ENCODE data around the gene CLASP1.

Gene CLASP1

DNA sequence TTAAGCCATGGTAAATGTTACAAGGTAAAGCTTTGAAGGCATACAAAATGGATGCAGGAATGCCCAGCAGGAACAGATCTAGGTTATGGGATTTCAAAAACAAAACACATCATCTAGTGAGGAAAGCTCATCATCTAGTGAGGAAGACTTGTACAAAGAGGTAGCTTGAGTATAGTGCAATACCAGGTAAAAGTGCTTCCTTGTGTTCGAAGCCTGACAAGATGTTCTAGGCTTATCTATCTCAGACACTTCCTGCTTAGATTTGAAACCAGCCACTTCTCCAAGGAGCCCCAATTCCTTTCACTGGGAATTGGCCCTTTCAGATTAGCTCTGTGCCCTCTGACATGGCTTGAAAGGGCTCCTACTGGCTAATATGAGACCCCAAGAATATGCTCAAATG lies 73.0 kb downstream of the CLASP1 start:
- no peak for ATAC-seq
- no peak for TF ChIP-seq ZNF565 (CRISPR knock-in tag; conservative IDR thresholded peaks at IDR 0.05; ENCODE audit: low read depth)
- TF ChIP-seq PPARA (CRISPR knock-in tag; IDR thresholded peaks at IDR 0.05; ENCODE audit: borderline replicate concordance): no peak
- TF ChIP-seq, protein P1, sequence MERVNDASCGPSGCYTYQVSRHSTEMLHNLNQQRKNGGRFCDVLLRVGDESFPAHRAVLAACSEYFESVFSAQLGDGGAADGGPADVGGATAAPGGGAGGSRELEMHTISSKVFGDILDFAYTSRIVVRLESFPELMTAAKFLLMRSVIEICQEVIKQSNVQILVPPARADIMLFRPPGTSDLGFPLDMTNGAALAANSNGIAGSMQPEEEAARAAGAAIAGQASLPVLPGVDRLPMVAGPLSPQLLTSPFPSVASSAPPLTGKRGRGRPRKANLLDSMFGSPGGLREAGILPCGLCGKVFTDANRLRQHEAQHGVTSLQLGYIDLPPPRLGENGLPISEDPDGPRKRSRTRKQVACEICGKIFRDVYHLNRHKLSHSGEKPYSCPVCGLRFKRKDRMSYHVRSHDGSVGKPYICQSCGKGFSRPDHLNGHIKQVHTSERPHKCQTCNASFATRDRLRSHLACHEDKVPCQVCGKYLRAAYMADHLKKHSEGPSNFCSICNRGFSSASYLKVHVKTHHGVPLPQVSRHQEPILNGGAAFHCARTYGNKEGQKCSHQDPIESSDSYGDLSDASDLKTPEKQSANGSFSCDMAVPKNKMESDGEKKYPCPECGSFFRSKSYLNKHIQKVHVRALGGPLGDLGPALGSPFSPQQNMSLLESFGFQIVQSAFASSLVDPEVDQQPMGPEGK (CRISPR knock-in tag; IDR thresholded peaks at IDR 0.05; ENCODE audit: borderline replicate concordance): no peak
- no peak for TF ChIP-seq OSR1 (CRISPR knock-in tag; IDR thresholded peaks at IDR 0.05)
- TF ChIP-seq, protein P2, sequence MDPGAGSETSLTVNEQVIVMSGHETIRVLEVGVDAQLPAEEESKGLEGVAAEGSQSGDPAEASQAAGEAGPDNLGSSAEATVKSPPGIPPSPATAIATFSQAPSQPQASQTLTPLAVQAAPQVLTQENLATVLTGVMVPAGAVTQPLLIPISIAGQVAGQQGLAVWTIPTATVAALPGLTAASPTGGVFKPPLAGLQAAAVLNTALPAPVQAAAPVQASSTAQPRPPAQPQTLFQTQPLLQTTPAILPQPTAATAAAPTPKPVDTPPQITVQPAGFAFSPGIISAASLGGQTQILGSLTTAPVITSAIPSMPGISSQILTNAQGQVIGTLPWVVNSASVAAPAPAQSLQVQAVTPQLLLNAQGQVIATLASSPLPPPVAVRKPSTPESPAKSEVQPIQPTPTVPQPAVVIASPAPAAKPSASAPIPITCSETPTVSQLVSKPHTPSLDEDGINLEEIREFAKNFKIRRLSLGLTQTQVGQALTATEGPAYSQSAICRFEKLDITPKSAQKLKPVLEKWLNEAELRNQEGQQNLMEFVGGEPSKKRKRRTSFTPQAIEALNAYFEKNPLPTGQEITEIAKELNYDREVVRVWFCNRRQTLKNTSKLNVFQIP (CRISPR knock-in tag; IDR thresholded peaks at IDR 0.05; ENCODE audit: borderline replicate concordance, low read depth): no peak
- TF ChIP-seq SNAI2 (CRISPR knock-in tag; IDR thresholded peaks at IDR 0.05): no peak
- TF ChIP-seq RARB (CRISPR knock-in tag; IDR thresholded peaks at IDR 0.05): no peak
- TF ChIP-seq CSDC2 (CRISPR knock-in tag; IDR thresholded peaks at IDR 0.05): no peak
- TF ChIP-seq, protein P3, sequence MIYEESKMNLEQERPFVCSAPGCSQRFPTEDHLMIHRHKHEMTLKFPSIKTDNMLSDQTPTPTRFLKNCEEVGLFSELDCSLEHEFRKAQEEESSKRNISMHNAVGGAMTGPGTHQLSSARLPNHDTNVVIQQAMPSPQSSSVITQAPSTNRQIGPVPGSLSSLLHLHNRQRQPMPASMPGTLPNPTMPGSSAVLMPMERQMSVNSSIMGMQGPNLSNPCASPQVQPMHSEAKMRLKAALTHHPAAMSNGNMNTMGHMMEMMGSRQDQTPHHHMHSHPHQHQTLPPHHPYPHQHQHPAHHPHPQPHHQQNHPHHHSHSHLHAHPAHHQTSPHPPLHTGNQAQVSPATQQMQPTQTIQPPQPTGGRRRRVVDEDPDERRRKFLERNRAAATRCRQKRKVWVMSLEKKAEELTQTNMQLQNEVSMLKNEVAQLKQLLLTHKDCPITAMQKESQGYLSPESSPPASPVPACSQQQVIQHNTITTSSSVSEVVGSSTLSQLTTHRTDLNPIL (CRISPR knock-in tag; IDR thresholded peaks at IDR 0.05; ENCODE audit: low read depth): no peak
- TF ChIP-seq BACH2 (CRISPR knock-in tag; IDR thresholded peaks at IDR 0.05; ENCODE audit: borderline replicate concordance): no peak
- TF ChIP-seq ZC3H10 (CRISPR knock-in tag; IDR thresholded peaks at IDR 0.05): no peak
- no peak for TF ChIP-seq ISL1 (CRISPR knock-in tag; IDR thresholded peaks at IDR 0.05)
- no peak for TF ChIP-seq TCF4 (CRISPR knock-in tag; IDR thresholded peaks at IDR 0.05; ENCODE audit: borderline replicate concordance)
- no peak for TF ChIP-seq CSRNP3 (CRISPR knock-in tag; IDR thresholded peaks at IDR 0.05)
- no peak for TF ChIP-seq GLIS3 (CRISPR knock-in tag; IDR thresholded peaks at IDR 0.05)
- no peak for TF ChIP-seq ZFP30 (CRISPR knock-in tag; IDR thresholded peaks at IDR 0.05)
- TF ChIP-seq TOX (CRISPR knock-in tag; IDR thresholded peaks at IDR 0.05; ENCODE audit: borderline replicate concordance): no peak

- ATAC-seq: no peak
- TF ChIP-seq TOX (CRISPR knock-in tag; IDR thresholded peaks at IDR 0.05; ENCODE audit: borderline replicate concordance) (no peak), CSRNP3 (CRISPR knock-in tag; IDR thresholded peaks at IDR 0.05) (no peak), ISL1 (CRISPR knock-in tag; IDR thresholded peaks at IDR 0.05) (no peak), SNAI2 (CRISPR knock-in tag; IDR thresholded peaks at IDR 0.05) (no peak), ZC3H10 (CRISPR knock-in tag; IDR thresholded peaks at IDR 0.05) (no peak), CSDC2 (CRISPR knock-in tag; IDR thresholded peaks at IDR 0.05) (no peak), ZFP30 (CRISPR knock-in tag; IDR thresholded peaks at IDR 0.05) (no peak), ZFP3 (CRISPR knock-in tag; IDR thresholded peaks at IDR 0.05) (no peak), GLIS3 (CRISPR knock-in tag; IDR thresholded peaks at IDR 0.05) (no peak), OSR1 (CRISPR knock-in tag; IDR thresholded peaks at IDR 0.05) (no peak), BACH2 (CRISPR knock-in tag; IDR thresholded peaks at IDR 0.05; ENCODE audit: borderline replicate concordance) (no peak), PPARA (CRISPR knock-in tag; IDR thresholded peaks at IDR 0.05; ENCODE audit: borderline replicate concordance) (no peak), ZNF70 (CRISPR knock-in tag; IDR thresholded peaks at IDR 0.05) (no peak)
- TF ChIP-seq, protein P2 (CRISPR knock-in tag; IDR thresholded peaks at IDR 0.05; ENCODE audit: borderline replicate concordance, low read depth): no peak
These were observed 73.5 kb downstream of the CLASP1 start for GRCh38 chr2:121575800-121576199.

DNA sequence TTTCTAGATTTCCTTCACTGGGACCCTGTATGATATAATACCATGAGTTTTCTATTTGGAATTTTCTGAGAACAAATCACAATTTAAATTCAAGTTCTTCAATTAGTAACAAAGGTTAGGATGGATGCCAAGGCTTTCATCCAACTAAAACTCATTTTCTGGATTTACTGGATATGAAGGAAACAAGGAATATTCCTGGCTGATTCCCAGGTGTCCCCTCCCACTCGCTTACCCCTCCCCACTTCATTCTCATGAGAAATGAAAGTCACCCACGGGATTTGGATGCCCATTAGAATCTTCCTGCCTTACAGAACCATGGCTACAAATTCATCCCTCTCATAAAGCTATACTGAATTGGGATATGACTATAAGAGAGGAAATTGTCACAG lies 78.6 kb downstream of the CLASP1 start:
- no peak for ATAC-seq
- TF ChIP-seq GLIS3 (CRISPR knock-in tag; IDR thresholded peaks at IDR 0.05): no peak
- TF ChIP-seq ZNF8 (CRISPR knock-in tag; IDR thresholded peaks at IDR 0.05): no peak
- TF ChIP-seq TCF4 (CRISPR knock-in tag; IDR thresholded peaks at IDR 0.05; ENCODE audit: borderline replicate concordance): no peak
- TF ChIP-seq, protein P4, sequence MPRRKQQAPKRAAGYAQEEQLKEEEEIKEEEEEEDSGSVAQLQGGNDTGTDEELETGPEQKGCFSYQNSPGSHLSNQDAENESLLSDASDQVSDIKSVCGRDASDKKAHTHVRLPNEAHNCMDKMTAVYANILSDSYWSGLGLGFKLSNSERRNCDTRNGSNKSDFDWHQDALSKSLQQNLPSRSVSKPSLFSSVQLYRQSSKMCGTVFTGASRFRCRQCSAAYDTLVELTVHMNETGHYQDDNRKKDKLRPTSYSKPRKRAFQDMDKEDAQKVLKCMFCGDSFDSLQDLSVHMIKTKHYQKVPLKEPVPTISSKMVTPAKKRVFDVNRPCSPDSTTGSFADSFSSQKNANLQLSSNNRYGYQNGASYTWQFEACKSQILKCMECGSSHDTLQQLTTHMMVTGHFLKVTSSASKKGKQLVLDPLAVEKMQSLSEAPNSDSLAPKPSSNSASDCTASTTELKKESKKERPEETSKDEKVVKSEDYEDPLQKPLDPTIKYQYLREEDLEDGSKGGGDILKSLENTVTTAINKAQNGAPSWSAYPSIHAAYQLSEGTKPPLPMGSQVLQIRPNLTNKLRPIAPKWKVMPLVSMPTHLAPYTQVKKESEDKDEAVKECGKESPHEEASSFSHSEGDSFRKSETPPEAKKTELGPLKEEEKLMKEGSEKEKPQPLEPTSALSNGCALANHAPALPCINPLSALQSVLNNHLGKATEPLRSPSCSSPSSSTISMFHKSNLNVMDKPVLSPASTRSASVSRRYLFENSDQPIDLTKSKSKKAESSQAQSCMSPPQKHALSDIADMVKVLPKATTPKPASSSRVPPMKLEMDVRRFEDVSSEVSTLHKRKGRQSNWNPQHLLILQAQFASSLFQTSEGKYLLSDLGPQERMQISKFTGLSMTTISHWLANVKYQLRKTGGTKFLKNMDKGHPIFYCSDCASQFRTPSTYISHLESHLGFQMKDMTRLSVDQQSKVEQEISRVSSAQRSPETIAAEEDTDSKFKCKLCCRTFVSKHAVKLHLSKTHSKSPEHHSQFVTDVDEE (CRISPR knock-in tag; IDR thresholded peaks at IDR 0.05): no peak
- TF ChIP-seq TOX (CRISPR knock-in tag; IDR thresholded peaks at IDR 0.05; ENCODE audit: borderline replicate concordance): no peak
- no peak for TF ChIP-seq ZNF70 (CRISPR knock-in tag; IDR thresholded peaks at IDR 0.05)
- TF ChIP-seq ISL1 (CRISPR knock-in tag; IDR thresholded peaks at IDR 0.05): no peak
- TF ChIP-seq BACH2 (CRISPR knock-in tag; IDR thresholded peaks at IDR 0.05; ENCODE audit: borderline replicate concordance): no peak
- no peak for TF ChIP-seq OSR1 (CRISPR knock-in tag; IDR thresholded peaks at IDR 0.05)

Data from SK-N-SH treated with all-trans-retinoic acid at 6 μM for 48 hours (cell line).